PFSK-1 (cell line): Measurements from ENCODE around the gene DAAM1.

Source experiments
- FOXP2 ChIP-seq: optimal IDR thresholded peaks from 2 replicates; pipeline ENCODE3; 2011; ENCODE audit warnings: borderline replicate concordance, control low read depth, inconsistent platforms; ENCODE audit not compliant: insufficient read depth; ENCODE audit errors: extremely low read length, extremely low read depth
- POLR2AphosphoS5 ChIP-seq: IDR thresholded peaks from 2 replicates; pipeline ENCODE4 v1.6.1; 2012; ENCODE audit warnings: low read depth, mild to moderate bottlenecking, control low read depth, low read length, moderate library complexity
- REST ChIP-seq, 2 experiments: IDR thresholded peaks; 2 replicates each; pipeline versions ENCODE4 v1.6.1 to v1.8.0; 2011 to 2012; ENCODE audit warnings: low read depth in 2 of 2, low read length in 2 of 2, control low read depth in 1 of 2, inconsistent platforms in 1 of 2, mild to moderate bottlenecking in 1 of 2, moderate library complexity in 1 of 2; ENCODE audit not compliant: insufficient read depth in 1 of 2

GRCh38 chr14:59293935-59294661 is 105.6 kb downstream of the DAAM1 start:
- no peak for TF ChIP-seq POLR2AphosphoS5
- TF ChIP-seq REST (IDR thresholded peaks at IDR 0.05; ENCODE audit: insufficient read depth in 1 of 2, low read depth in 2 of 2, low read length in 2 of 2): no peak
- TF ChIP-seq FOXP2: no peak
